ENCODE results near the gene TTC9.
A peak's percentile ranks its signal among the peaks of the same experiment; 100 is the strongest.

TTC9 gene

GRCh38 chr14:70663707-70664179 is 22.0 kb downstream of the TTC9 start:
- Mint-ChIP-seq H3K4me3 (no peak overlapping the region), H3K9me3 (no peaks in the 10 kb centered on the region)
- no peak for TF ChIP-seq CTCF (IDR thresholded peaks at IDR 0.05; ENCODE audit: unreplicated experiment in 3 of 3)

GRCh38 chr14:70664698-70665447 is 23.2 kb downstream of the TTC9 start:
- H3K27ac Mint-ChIP-seq: peak overlapping the region in 1 of 3 experiments; percentile 44
- H3K4me3 Mint-ChIP-seq: no peak overlapping the region
- H3K4me1 Mint-ChIP-seq: peaks cover 7% of the 10 kb centered on the region
- H3K36me3 Mint-ChIP-seq (ENCODE audit: low read depth): no peaks in the 10 kb centered on the region
- no peak for TF ChIP-seq CTCF (IDR thresholded peaks at IDR 0.05; ENCODE audit: unreplicated experiment in 3 of 3)
- H3K9me3 Mint-ChIP-seq: no peaks in the 10 kb centered on the region
- no peaks in the 10 kb centered on the region for H3K27me3 Mint-ChIP-seq (ENCODE audit: low read depth)

More at GRCh38 chr14:70663707-70664179, 22.0 kb downstream of the TTC9 start:
- H3K27ac Mint-ChIP-seq: no peak overlapping the region
- no peaks in the 10 kb centered on the region for H3K36me3 Mint-ChIP-seq (ENCODE audit: low read depth)
- no peaks in the 10 kb centered on the region for H3K27me3 Mint-ChIP-seq (ENCODE audit: low read depth)
- H3K4me1 Mint-ChIP-seq: peaks cover 7% of the 10 kb centered on the region

GRCh38 chr14:70665448-70666360 is 24.0 kb downstream of the TTC9 start:
- H3K4me1 Mint-ChIP-seq: peaks cover 7% of the 10 kb centered on the region
- no peaks in the 10 kb centered on the region for H3K36me3 Mint-ChIP-seq (ENCODE audit: low read depth)
- H3K27me3 Mint-ChIP-seq (ENCODE audit: low read depth): no peaks in the 10 kb centered on the region
- no peak for TF ChIP-seq CTCF (IDR thresholded peaks at IDR 0.05; ENCODE audit: unreplicated experiment in 3 of 3)
- H3K9me3 Mint-ChIP-seq: no peaks in the 10 kb centered on the region
- H3K4me3 Mint-ChIP-seq: no peak overlapping the region
- peak overlapping the region in 2 of 3 experiments; percentile 26 to 44 for H3K27ac Mint-ChIP-seq

- H3K4me1 Mint-ChIP-seq: peaks cover 7% of the 10 kb centered on the region
- TF ChIP-seq CTCF (IDR thresholded peaks at IDR 0.05; ENCODE audit: unreplicated experiment in 3 of 3): no peak
- no peaks in the 10 kb centered on the region for H3K36me3 Mint-ChIP-seq (ENCODE audit: low read depth)
Observed at GRCh38 chr14:70666361-70666686, 24.6 kb downstream of the TTC9 start.

GRCh38 chr14:70670992-70671651 is 29.4 kb downstream of the TTC9 start:
- no peak for TF ChIP-seq CTCF (IDR thresholded peaks at IDR 0.05; ENCODE audit: unreplicated experiment in 3 of 3)
- no peaks in the 10 kb centered on the region for H3K27me3 Mint-ChIP-seq (ENCODE audit: low read depth)
- H3K4me1 Mint-ChIP-seq: peaks cover 1% of the 10 kb centered on the region
- no peaks in the 10 kb centered on the region for H3K36me3 Mint-ChIP-seq (ENCODE audit: low read depth)
- no peak overlapping the region for H3K27ac Mint-ChIP-seq
- H3K4me3 Mint-ChIP-seq: no peak overlapping the region
- H3K9me3 Mint-ChIP-seq: no peaks in the 10 kb centered on the region

More at GRCh38 chr14:70666361-70666686, 24.6 kb downstream of the TTC9 start:
- H3K4me3 Mint-ChIP-seq: no peak overlapping the region
- peak overlapping the region in 1 of 3 experiments; percentile 26 for H3K27ac Mint-ChIP-seq
- no peaks in the 10 kb centered on the region for H3K27me3 Mint-ChIP-seq (ENCODE audit: low read depth)
- H3K9me3 Mint-ChIP-seq: no peaks in the 10 kb centered on the region
